H9 (cell line): Measurements from ENCODE around the gene CHADL. TPM values are rescaled to one million over a fixed set of nuclear protein-coding genes. Genes with fewer than 3 reads are reported as not detected.

Experiments used
- DNase-seq: peaks from one replicate; pipeline ENCODE4 v3.0.0-alpha.2; 2017
- H2AFZ ChIP-seq: one replicate; pipeline ENCODE4 v1.6.1; 2013; ENCODE audit warnings: mild to moderate bottlenecking, low read length, control low read depth, moderate library complexity
- H2AK5ac ChIP-seq: 2 replicates; pipeline ENCODE4 v1.6.1; 2013; ENCODE audit warnings: low read length, control low read depth, mixed read lengths; ENCODE audit not compliant: insufficient read length
- H2BK120ac ChIP-seq: one replicate; pipeline ENCODE4 v1.6.1; 2013; ENCODE audit warnings: low read depth, mild to moderate bottlenecking, low read length, control low read depth, inconsistent platforms; ENCODE audit not compliant: poor library complexity, severe bottlenecking
- H2BK12ac ChIP-seq: 2 replicates; pipeline ENCODE4 v1.6.1; 2013; ENCODE audit warnings: low read length, control low read depth, mixed read lengths, low read depth; ENCODE audit not compliant: insufficient read length
- H2BK15ac ChIP-seq: 2 replicates; pipeline ENCODE4 v1.6.1; 2013; ENCODE audit warnings: low read depth, low read length, control low read depth
- H2BK20ac ChIP-seq: one replicate; pipeline ENCODE4 v1.6.1; 2013; ENCODE audit warnings: low read depth, mild to moderate bottlenecking, low read length, control low read depth, inconsistent platforms; ENCODE audit not compliant: poor library complexity, severe bottlenecking
- H2BK5ac ChIP-seq: 2 replicates; pipeline ENCODE4 v1.6.1; 2013; ENCODE audit warnings: low read length, control low read depth, mixed read lengths; ENCODE audit not compliant: insufficient read length
- H3K14ac ChIP-seq: 2 replicates; pipeline ENCODE4 v1.6.1; 2013; ENCODE audit warnings: low read length, control low read depth; ENCODE audit not compliant: insufficient read depth
- H3K18ac ChIP-seq: 2 replicates; pipeline ENCODE4 v1.6.1; 2013; ENCODE audit warnings: low read depth, mild to moderate bottlenecking, mixed read lengths, low read length, control low read depth; ENCODE audit not compliant: insufficient read length
- H3K23ac ChIP-seq: 2 replicates; pipeline ENCODE4 v1.6.1; 2013; ENCODE audit warnings: low read length, control low read depth, mixed read lengths, low read depth; ENCODE audit not compliant: insufficient read length
- H3K23me2 ChIP-seq: 2 replicates; pipeline ENCODE4 v1.6.1; 2013; ENCODE audit warnings: low read depth, mild to moderate bottlenecking, mixed read lengths, low read length, control low read depth; ENCODE audit not compliant: insufficient read length, poor library complexity, severe bottlenecking
- H3K27ac ChIP-seq: 2 replicates; pipeline ENCODE4 v1.5.1; 2013; ENCODE audit warnings: low read length, control low read depth, mixed read lengths, low read depth; ENCODE audit not compliant: insufficient read length
- H3K27me3 ChIP-seq: 2 replicates; pipeline ENCODE4 v1.6.1; 2013; ENCODE audit warnings: low read length, control low read depth, inconsistent platforms; ENCODE audit not compliant: insufficient read depth
- H3K4ac ChIP-seq: 2 replicates; pipeline ENCODE4 v1.6.1; 2013; ENCODE audit warnings: low read depth, mild to moderate bottlenecking, control low read depth, inconsistent platforms, low read length, moderate library complexity
- H3K4me1 ChIP-seq: 2 replicates; pipeline ENCODE4 v1.6.1; 2013; ENCODE audit warnings: low read length, control low read depth, inconsistent platforms; ENCODE audit not compliant: insufficient read depth
- H3K4me2 ChIP-seq: 2 replicates; pipeline ENCODE4 v1.6.1; 2013; ENCODE audit warnings: low read length, control low read depth, mixed read lengths; ENCODE audit not compliant: insufficient read length, insufficient read depth
- H3K56ac ChIP-seq: 2 replicates; pipeline ENCODE4 v1.6.1; 2013; ENCODE audit warnings: low read depth, mild to moderate bottlenecking, mixed read lengths, low read length, control low read depth; ENCODE audit not compliant: insufficient read length
- H3K79me1 ChIP-seq: 2 replicates; pipeline ENCODE4 v1.6.1; 2013; ENCODE audit warnings: low read depth, mild to moderate bottlenecking, moderate library complexity, low read length, control low read depth, inconsistent platforms; ENCODE audit not compliant: insufficient read depth, poor library complexity, severe bottlenecking
- H3K79me2 ChIP-seq: 2 replicates; pipeline ENCODE4 v1.6.1; 2013; ENCODE audit warnings: low read length, control low read depth, inconsistent platforms; ENCODE audit not compliant: insufficient read depth
- H3K9ac ChIP-seq: 2 replicates; pipeline ENCODE4 v1.6.1; 2013; ENCODE audit warnings: low read length, control low read depth, mixed read lengths; ENCODE audit not compliant: insufficient read length; ENCODE audit errors: extremely low read depth
- H3K9me3 ChIP-seq: one replicate; pipeline ENCODE4 v1.6.1; 2013; ENCODE audit warnings: low read depth, low read length, inconsistent platforms; ENCODE audit not compliant: control insufficient read depth
- H3T11ph ChIP-seq: one replicate; pipeline ENCODE4 v1.6.1; 2013; ENCODE audit warnings: mild to moderate bottlenecking, low read length, control low read depth, inconsistent platforms
- H4K20me1 ChIP-seq: one replicate; pipeline ENCODE4 v1.6.1; 2013; ENCODE audit not compliant: control insufficient read depth, insufficient read length, insufficient read depth
- H4K5ac ChIP-seq: 2 replicates; pipeline ENCODE4 v1.6.1; 2013; ENCODE audit warnings: low read depth, mild to moderate bottlenecking, mixed read lengths, low read length, control low read depth; ENCODE audit not compliant: insufficient read length
- H4K8ac ChIP-seq: replicated peaks from 2 replicates; pipeline ENCODE4 v1.6.1; 2013; ENCODE audit warnings: low read length, control low read depth, mixed read lengths, low read depth; ENCODE audit not compliant: insufficient read length
- H4K91ac ChIP-seq: 2 replicates; pipeline ENCODE4 v1.6.1; 2013; ENCODE audit warnings: low read depth, mild to moderate bottlenecking, moderate library complexity, mixed read lengths, low read length, control low read depth; ENCODE audit not compliant: insufficient read length
- H3K27ac Mint-ChIP-seq, 3 experiments: 2 replicates in 2 of 3; 3 replicates in 1 of 3; pipeline ENCODE4 v1.8.0; 2020 to 2021; ENCODE audit warnings: mixed read lengths in 3 of 3, mild to moderate bottlenecking in 1 of 3, moderate library complexity in 1 of 3
- H3K27me3 Mint-ChIP-seq: 2 replicates; pipeline ENCODE4 v1.8.0; 2021; ENCODE audit warnings: low read depth, mild to moderate bottlenecking, moderate library complexity, mixed read lengths
- H3K36me3 Mint-ChIP-seq, 3 experiments: 2 replicates in 2 of 3; 3 replicates in 1 of 3; pipeline ENCODE4 v1.8.0; 2020 to 2021; ENCODE audit warnings: low read depth in 3 of 3, mixed read lengths in 3 of 3; ENCODE audit not compliant: insufficient read depth in 1 of 3
- H3K4me1 Mint-ChIP-seq, 2 experiments: 2 replicates each; pipeline ENCODE4 v1.8.0; 2020; ENCODE audit warnings: mixed read lengths in 2 of 2
- H3K4me3 Mint-ChIP-seq, 2 experiments: 2 replicates in 1 of 2; 3 replicates in 1 of 2; pipeline ENCODE4 v1.8.0; 2020 to 2021; ENCODE audit warnings: mild to moderate bottlenecking in 2 of 2, mixed read lengths in 2 of 2, moderate library complexity in 1 of 2
- H3K9me3 Mint-ChIP-seq, 2 experiments: 2 replicates in 1 of 2; 3 replicates in 1 of 2; pipeline ENCODE4 v1.8.0; 2020; ENCODE audit warnings: mild to moderate bottlenecking in 2 of 2, mixed read lengths in 2 of 2, moderate library complexity in 1 of 2
- WGBS: extraction: QIAGEN DNeasy Blood & Tissue Kit; methylation state at CpG from one replicate; pipeline ENCODE4 v1.1.7; 2013; ENCODE audit warnings: missing lambda C conversion rate, low lambda C conversion rate, mixed read lengths; ENCODE audit not compliant: insufficient read length; ENCODE audit errors: extremely low coverage; 5-methylcytosine and 5-hydroxymethylcytosine counted together
- total RNA-seq: library from RNA; stranded (reverse); gene quantifications from 2 replicates; pipeline ENCODE4 v1.2.1, GENCODE V29; 2021
- TF ChIP-seq, protein P1 (sequence below): fragments of 200-600 bp; sonication (generic); conservative IDR thresholded peaks from 3 replicates; pipeline ENCODE4 v1.8.0; 2021; ENCODE audit warnings: antibody characterized with exemption, mild to moderate bottlenecking

The CHADL gene
- total RNA-seq, 1 experiment from 2014 or later, result 1.6 TPM

DNA sequence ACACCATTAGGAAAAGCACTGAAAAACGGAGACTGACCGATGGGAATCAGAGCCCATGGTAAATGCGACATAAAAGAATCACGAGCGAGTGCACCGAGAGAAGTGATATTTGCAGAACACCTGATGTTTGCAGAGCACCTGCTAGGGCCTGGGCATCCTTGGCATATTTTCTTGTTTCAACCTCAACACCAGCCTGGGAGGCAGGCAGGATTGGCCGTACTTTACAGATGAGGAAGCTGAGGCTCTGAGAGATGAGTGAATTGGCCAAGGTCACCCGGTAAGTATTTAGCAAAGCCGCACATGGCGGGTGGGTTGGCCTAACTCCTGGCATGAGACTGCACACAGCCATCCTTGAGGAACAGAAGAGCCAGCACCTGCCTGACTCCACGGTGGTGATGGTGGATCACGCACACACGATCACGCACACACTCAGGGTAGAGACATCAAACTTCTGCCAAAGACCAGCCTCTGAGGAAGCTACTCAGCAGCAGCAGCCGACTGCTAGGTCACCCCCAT is 21.6 kb upstream of the CHADL start:
- Histone ChIP-seq H3K27me3 (no peaks in the 10 kb centered on the region), H2BK20ac (no peak overlapping the region), H3K14ac (no peak overlapping the region), H3K27ac (no peak overlapping the region), H3K18ac (no peak overlapping the region), H4K91ac (no peak overlapping the region), H2BK12ac (no peak overlapping the region), H3K4ac (no peak overlapping the region), H3K56ac (no peak overlapping the region), H4K8ac (no peak overlapping the region), H3K9me3 (no peaks in the 10 kb centered on the region), H2AFZ (no peak overlapping the region), H3K23me2 (no peaks in the 10 kb centered on the region), H3K4me1 (no peaks in the 10 kb centered on the region), H3K9ac (no peak overlapping the region), H3K79me1 (no peaks in the 10 kb centered on the region), H4K20me1 (no peaks in the 10 kb centered on the region), H3K79me2 (no peaks in the 10 kb centered on the region), H4K5ac (no peak overlapping the region), H3K23ac (no peak overlapping the region), H3K4me2 (no peak overlapping the region), H2BK5ac (no peak overlapping the region), H2BK120ac (no peak overlapping the region), H3T11ph (no peak overlapping the region), H2BK15ac (no peak overlapping the region), H2AK5ac (no peak overlapping the region)
- TF ChIP-seq, protein P1, sequence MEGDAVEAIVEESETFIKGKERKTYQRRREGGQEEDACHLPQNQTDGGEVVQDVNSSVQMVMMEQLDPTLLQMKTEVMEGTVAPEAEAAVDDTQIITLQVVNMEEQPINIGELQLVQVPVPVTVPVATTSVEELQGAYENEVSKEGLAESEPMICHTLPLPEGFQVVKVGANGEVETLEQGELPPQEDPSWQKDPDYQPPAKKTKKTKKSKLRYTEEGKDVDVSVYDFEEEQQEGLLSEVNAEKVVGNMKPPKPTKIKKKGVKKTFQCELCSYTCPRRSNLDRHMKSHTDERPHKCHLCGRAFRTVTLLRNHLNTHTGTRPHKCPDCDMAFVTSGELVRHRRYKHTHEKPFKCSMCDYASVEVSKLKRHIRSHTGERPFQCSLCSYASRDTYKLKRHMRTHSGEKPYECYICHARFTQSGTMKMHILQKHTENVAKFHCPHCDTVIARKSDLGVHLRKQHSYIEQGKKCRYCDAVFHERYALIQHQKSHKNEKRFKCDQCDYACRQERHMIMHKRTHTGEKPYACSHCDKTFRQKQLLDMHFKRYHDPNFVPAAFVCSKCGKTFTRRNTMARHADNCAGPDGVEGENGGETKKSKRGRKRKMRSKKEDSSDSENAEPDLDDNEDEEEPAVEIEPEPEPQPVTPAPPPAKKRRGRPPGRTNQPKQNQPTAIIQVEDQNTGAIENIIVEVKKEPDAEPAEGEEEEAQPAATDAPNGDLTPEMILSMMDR, result no peak
- H3K36me3 Mint-ChIP-seq, result peaks cover 61 to 98% (median 92%) of the 10 kb centered on the region in 3 experiments
- no peaks in the 10 kb centered on the region for H3K27me3 Mint-ChIP-seq
- H3K27ac Mint-ChIP-seq, result no peak overlapping the region
- DNase-seq, result no peak
- H3K4me3 Mint-ChIP-seq, result no peak overlapping the region
- peaks cover 1 to 10% of the 10 kb centered on the region in 2 experiments; a peak in 3 of 4 replicates for H3K4me1 Mint-ChIP-seq
- WGBS, result no CpG with 5 or more reads among the region's 15 CpGs
- no peaks in the 10 kb centered on the region for H3K9me3 Mint-ChIP-seq
